Cardiac muscle cell (in vitro differentiated cells and primary cell): ENCODE data around the gene GBX1. TPM values are rescaled to one million over a fixed set of nuclear protein-coding genes. Genes with fewer than 3 reads are reported as not detected.

Experiments
- DNase-seq, 2 donors: peaks; one replicate each; pipeline versions ENCODE4 v3.0.0 to v3.0.0-alpha.2; 2010 to 2017; ENCODE audit warnings: low read depth in 1 of 2, low spot score in 1 of 2
- H3K27ac ChIP-seq: fragments of 200-600 bp; sonication (generic); 2 replicates; pipeline ENCODE4 v1.5.1; 2016
- H3K27me3 ChIP-seq: fragments of 200-600 bp; sonication (generic); 2 replicates; pipeline ENCODE4 v1.6.0; 2016; ENCODE audit warnings: control low read depth
- H3K36me3 ChIP-seq: fragments of 200-600 bp; sonication (generic); 2 replicates; pipeline ENCODE4 v1.5.1; 2016; ENCODE audit warnings: control low read depth
- H3K4me1 ChIP-seq: fragments of 200-600 bp; sonication (generic); 2 replicates; pipeline ENCODE4 v1.8.1; 2017; ENCODE audit warnings: low read depth, mild to moderate bottlenecking, mixed run types
- H3K4me3 ChIP-seq: fragments of 200-600 bp; sonication (generic); 2 replicates; pipeline ENCODE4 v1.5.1; 2016; ENCODE audit warnings: mild to moderate bottlenecking
- H3K9me3 ChIP-seq: fragments of 200-600 bp; sonication (generic); 2 replicates; pipeline ENCODE4 v1.5.1; 2017; ENCODE audit warnings: low read depth, mild to moderate bottlenecking, control low read depth
- polyA plus RNA-seq: library from polyadenylated mRNA; unstranded; fragments of >200 nt; fragmentation: Nextera tagmentation; extraction: Ambion mirVana; gene quantifications from 2 replicates; pipeline ENCODE4 v1.2.1, GENCODE V29; 2016
- total RNA-seq: library from RNA; depleted of rRNA; stranded (reverse); fragments of >200 nt; gene quantifications from 2 replicates; pipeline ENCODE4 v1.2.3, GENCODE V29; 2016
- TF ChIP-seq, protein P1 (sequence below): IDR thresholded peaks from 2 replicates; pipeline ENCODE4 v1.5.1; 2012; ENCODE audit warnings: low read depth, mild to moderate bottlenecking, low read length

Gene GBX1
- total and polyA plus RNA-seq, 2 experiments from 2014 or later, result 0.36 to 1.3 TPM

GRCh38 chr7:151172273-151173141 is 5.0 kb upstream of the GBX1 start:
- Histone ChIP-seq H3K27me3 (peaks cover 45% of the 10 kb centered on the region), H3K4me1 (no peaks in the 10 kb centered on the region), H3K36me3 (no peaks in the 10 kb centered on the region), H3K9me3 (no peaks in the 10 kb centered on the region), H3K4me3 (no peak overlapping the region), H3K27ac (no peak overlapping the region)
- peak; percentile 80 to 84 for DNase-seq
- TF ChIP-seq, protein P1, sequence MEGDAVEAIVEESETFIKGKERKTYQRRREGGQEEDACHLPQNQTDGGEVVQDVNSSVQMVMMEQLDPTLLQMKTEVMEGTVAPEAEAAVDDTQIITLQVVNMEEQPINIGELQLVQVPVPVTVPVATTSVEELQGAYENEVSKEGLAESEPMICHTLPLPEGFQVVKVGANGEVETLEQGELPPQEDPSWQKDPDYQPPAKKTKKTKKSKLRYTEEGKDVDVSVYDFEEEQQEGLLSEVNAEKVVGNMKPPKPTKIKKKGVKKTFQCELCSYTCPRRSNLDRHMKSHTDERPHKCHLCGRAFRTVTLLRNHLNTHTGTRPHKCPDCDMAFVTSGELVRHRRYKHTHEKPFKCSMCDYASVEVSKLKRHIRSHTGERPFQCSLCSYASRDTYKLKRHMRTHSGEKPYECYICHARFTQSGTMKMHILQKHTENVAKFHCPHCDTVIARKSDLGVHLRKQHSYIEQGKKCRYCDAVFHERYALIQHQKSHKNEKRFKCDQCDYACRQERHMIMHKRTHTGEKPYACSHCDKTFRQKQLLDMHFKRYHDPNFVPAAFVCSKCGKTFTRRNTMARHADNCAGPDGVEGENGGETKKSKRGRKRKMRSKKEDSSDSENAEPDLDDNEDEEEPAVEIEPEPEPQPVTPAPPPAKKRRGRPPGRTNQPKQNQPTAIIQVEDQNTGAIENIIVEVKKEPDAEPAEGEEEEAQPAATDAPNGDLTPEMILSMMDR, result peak; percentile 100

DNA sequence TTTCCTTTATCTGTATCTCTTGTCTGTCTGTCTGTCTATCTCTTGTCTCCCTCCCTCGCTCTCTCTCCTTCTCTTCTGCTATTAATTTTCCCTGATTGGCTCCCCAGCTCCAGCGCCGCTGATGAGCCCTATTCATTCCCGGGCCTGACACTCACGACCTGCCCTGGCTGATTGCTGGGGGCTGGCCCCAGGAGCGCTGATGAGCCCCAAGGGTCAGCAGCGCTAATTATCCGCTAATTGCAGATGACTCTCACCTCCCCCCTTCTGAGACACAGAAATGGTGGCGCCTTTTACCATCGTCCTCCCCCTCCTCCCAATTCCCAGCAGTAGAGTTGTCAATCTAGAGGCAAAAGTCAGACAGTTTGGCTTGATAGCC is 1.3 kb upstream of the GBX1 start:
- Histone ChIP-seq H3K36me3 (no peaks in the 10 kb centered on the region), H3K27me3 (peaks cover 57% of the 10 kb centered on the region), H3K9me3 (no peaks in the 10 kb centered on the region), H3K27ac (no peak overlapping the region), H3K4me3 (no peak overlapping the region), H3K4me1 (no peaks in the 10 kb centered on the region)
- TF ChIP-seq, protein P1, result no peak
- no peak for DNase-seq

- Histone ChIP-seq H3K9me3 (no peaks in the 10 kb centered on the region), H3K36me3 (no peaks in the 10 kb centered on the region), H3K27me3 (peaks cover 60% of the 10 kb centered on the region), H3K4me3 (peak overlapping the region; percentile 49), H3K27ac (no peak overlapping the region), H3K4me1 (no peaks in the 10 kb centered on the region)
- TF ChIP-seq, protein P1, result peak; percentile 66
- peak in 1 of 2 donors; percentile 70 for DNase-seq
Measured at GRCh38 chr7:151168003-151168786, 701 bp upstream of the GBX1 start.

DNA sequence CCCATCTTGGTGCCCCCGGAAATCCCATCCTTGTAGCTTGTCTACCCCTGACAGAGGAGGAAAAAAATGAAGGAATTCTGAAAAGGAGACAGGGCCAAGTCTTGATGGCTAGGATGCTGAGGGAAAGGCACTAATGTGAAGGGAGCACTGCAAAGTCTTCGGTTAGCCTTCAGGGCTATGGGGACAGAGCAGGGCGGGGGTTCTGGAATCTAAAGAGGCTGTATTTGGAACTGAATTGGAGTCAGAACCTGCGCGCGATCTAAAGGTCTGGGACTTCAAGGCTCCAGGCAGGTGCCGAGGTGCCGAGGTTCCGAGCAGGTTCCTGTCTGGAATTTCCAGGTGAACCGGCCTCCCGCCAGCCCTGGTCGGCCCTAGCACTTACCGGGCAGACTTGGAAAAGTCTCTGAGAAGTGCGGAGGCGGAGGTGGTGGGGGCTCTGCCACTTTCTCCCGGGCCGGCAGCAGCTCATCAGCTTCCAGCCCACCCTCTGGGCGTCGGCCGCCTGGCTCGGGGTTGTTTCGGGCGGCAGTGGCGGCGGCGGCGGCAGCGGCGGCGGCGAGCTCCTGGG is 781 bp downstream of the GBX1 start:
- no peaks in the 10 kb centered on the region for H3K4me1 ChIP-seq
- TF ChIP-seq, protein P1, result no peak
- H3K9me3 ChIP-seq, result no peaks in the 10 kb centered on the region
- H3K27me3 ChIP-seq, result peaks cover 60% of the 10 kb centered on the region
- DNase-seq, result no peak
- peak overlapping the region; percentile 49 for H3K4me3 ChIP-seq
- no peak overlapping the region for H3K27ac ChIP-seq
- no peaks in the 10 kb centered on the region for H3K36me3 ChIP-seq

GRCh38 chr7:151161757-151162156 is 5.7 kb downstream of the GBX1 start:
- no peaks in the 10 kb centered on the region for H3K9me3 ChIP-seq
- no peak for DNase-seq
- no peaks in the 10 kb centered on the region for H3K4me1 ChIP-seq
- no peaks in the 10 kb centered on the region for H3K36me3 ChIP-seq
- TF ChIP-seq, protein P1, result no peak
- H3K27me3 ChIP-seq, result peaks cover 31% of the 10 kb centered on the region
- H3K27ac ChIP-seq, result no peak overlapping the region
- no peak overlapping the region for H3K4me3 ChIP-seq
